MCF 10A (cell line): ENCODE results near the gene CLEC16A. TPM values are rescaled to one million over a fixed set of nuclear protein-coding genes. Genes with fewer than 3 reads are reported as not detected.

Experiments
- BruUV-seq: library from RNA; stranded (reverse); fragments of 400-500 nt; replicated peaks from 2 replicates; lab custom pipeline; 2021; lab: Mats Ljungman, UMichigan
- CTCF ChIA-PET: fragments of 300-600 bp; sonication (Branson Sonifier 250); formaldehyde crosslinking; extraction: SDS; loops from one replicate; lab custom pipeline; 2021; ENCODE audit warnings: antibody characterized with exemption, inconsistent platforms; lab: Yijun Ruan, JAX
- POLR2A ChIA-PET: fragments of 300-600, 350-650 bp; sonication (Branson Sonifier 250); formaldehyde crosslinking; extraction: SDS; loops from one replicate; lab custom pipeline; 2020; ENCODE audit warnings: antibody characterized with exemption, inconsistent platforms; lab: Yijun Ruan, JAX
- DNase-seq: peaks from one replicate; pipeline ENCODE4 v3.0.0-alpha.2; 2018; ENCODE audit not compliant: unreplicated experiment
- H3K27ac Mint-ChIP-seq: one replicate; pipeline ENCODE4 v1.8.0; 2022; ENCODE audit warnings: mild to moderate bottlenecking, low read depth, mixed read lengths; ENCODE audit not compliant: unreplicated experiment
- H3K27me3 Mint-ChIP-seq: one replicate; pipeline ENCODE4 v1.8.0; 2022; ENCODE audit warnings: mixed read lengths; ENCODE audit not compliant: insufficient read depth, unreplicated experiment
- H3K36me3 Mint-ChIP-seq: one replicate; pipeline ENCODE4 v1.8.0; 2022; ENCODE audit warnings: mild to moderate bottlenecking, moderate library complexity, mixed read lengths; ENCODE audit not compliant: insufficient read depth, unreplicated experiment
- H3K4me1 Mint-ChIP-seq: one replicate; pipeline ENCODE4 v1.8.0; 2022; ENCODE audit warnings: mixed read lengths; ENCODE audit not compliant: insufficient read depth, unreplicated experiment
- H3K4me3 Mint-ChIP-seq: one replicate; pipeline ENCODE4 v1.8.0; 2022; ENCODE audit warnings: mild to moderate bottlenecking, moderate library complexity, mixed read lengths; ENCODE audit not compliant: unreplicated experiment
- H3K9me3 Mint-ChIP-seq: one replicate; pipeline ENCODE4 v1.8.0; 2022; ENCODE audit warnings: mixed read lengths; ENCODE audit not compliant: unreplicated experiment
- intact Hi-C: fragments of 100-400 bp; cut with micrococcal nuclease; formaldehyde crosslinking; loops from 2 replicates; pipeline ENCODE4 v1.14.1; 2022
- total RNA-seq: library from RNA; stranded (reverse); gene quantifications from 2 replicates; pipeline ENCODE4 v1.2.3, GENCODE V29; 2022
- TF ChIP-seq, protein P1 (sequence below): fragments of 200-600 bp; IDR thresholded peaks from one replicate; pipeline ENCODE4 v1.8.0; 2022; ENCODE audit warnings: antibody characterized with exemption, mild to moderate bottlenecking; ENCODE audit not compliant: unreplicated experiment

CLEC16A gene
- total RNA-seq, 1 experiment from 2014 or later: 32.4 TPM

DNA sequence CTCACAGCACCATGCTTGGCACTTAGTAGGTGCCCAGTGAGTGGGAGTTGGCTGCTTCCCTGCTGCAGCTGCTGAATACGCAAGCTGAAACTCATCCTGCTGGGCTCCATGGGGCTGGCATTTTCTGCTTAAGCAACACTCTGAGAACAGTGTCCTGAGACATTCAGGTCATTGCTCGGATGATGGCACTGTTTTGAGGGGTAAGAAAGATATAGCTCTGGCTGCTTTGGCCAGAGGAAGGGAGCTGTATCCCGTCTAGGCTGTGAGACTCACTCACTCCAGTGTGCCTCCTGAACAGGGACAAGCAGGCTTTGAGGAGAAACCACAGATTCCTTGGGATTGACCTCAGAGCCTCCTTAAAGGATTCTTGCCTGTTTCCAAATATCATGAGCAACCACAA, 120.5 kb downstream of the CLEC16A start:
- intact Hi-C loops: no loop called here
- Mint-ChIP-seq H3K27me3 (no peaks in the 10 kb centered on the region), H3K27ac (no peak overlapping the region), H3K9me3 (no peaks in the 10 kb centered on the region), H3K36me3 (peaks cover 30% of the 10 kb centered on the region), H3K4me1 (no peaks in the 10 kb centered on the region), H3K4me3 (no peak overlapping the region)
- CTCF ChIA-PET: interaction anchor here (1.4 kb wide), 1 partner anchor 16 kb away, joined by 4 read pairs; no protein-coding TSS in a partner anchor
- no TSS peak for BruUV-seq
- TF ChIP-seq, protein P1, sequence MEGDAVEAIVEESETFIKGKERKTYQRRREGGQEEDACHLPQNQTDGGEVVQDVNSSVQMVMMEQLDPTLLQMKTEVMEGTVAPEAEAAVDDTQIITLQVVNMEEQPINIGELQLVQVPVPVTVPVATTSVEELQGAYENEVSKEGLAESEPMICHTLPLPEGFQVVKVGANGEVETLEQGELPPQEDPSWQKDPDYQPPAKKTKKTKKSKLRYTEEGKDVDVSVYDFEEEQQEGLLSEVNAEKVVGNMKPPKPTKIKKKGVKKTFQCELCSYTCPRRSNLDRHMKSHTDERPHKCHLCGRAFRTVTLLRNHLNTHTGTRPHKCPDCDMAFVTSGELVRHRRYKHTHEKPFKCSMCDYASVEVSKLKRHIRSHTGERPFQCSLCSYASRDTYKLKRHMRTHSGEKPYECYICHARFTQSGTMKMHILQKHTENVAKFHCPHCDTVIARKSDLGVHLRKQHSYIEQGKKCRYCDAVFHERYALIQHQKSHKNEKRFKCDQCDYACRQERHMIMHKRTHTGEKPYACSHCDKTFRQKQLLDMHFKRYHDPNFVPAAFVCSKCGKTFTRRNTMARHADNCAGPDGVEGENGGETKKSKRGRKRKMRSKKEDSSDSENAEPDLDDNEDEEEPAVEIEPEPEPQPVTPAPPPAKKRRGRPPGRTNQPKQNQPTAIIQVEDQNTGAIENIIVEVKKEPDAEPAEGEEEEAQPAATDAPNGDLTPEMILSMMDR: no peak
- POLR2A ChIA-PET: interaction anchor here (0.7 kb wide), 1 partner anchor 392 kb away, joined by 3 read pairs; no protein-coding TSS in a partner anchor
- DNase-seq: no peak

DNA sequence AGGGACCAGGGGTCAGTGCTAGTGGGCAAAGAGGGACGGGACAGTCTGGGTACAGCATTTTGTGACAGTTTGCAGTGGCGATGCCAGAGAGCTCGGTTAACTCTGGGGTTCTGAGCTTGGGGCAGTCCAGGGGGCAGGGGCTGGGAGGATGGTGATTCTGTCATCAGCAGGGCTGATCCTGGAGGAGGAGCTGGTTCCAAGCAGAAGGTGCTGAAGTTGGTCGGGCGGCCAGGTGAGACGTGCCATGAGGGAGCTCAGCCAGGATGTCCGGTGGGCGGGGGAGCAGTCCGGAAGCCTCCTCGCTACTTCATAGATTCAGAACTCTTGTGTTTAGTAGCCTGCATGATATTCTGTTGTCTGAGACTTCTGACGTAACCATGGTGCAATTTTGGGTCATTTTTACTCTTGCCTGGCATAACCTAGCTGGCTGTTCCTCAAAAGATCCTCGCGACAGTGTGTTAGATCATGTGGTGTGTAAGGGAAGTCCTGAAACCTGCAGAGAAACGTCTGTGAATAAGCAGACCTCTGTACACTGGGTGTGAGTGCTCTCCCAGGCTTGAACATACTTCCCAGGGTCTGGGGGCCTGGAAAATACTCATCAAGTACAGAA, 122.0 kb downstream of the CLEC16A start:
- TF ChIP-seq, protein P1: no peak
- Mint-ChIP-seq H3K4me3 (no peak overlapping the region), H3K9me3 (no peaks in the 10 kb centered on the region), H3K27ac (no peak overlapping the region), H3K4me1 (no peaks in the 10 kb centered on the region), H3K36me3 (peaks cover 35% of the 10 kb centered on the region), H3K27me3 (no peaks in the 10 kb centered on the region)
- DNase-seq: no peak
- ChIA-PET CTCF (interaction anchor here (0.5 to 1.5 kb wide), 4 partner anchors 10 to 189 kb away, joined by 3 to 5 read pairs (median 4); no protein-coding TSS in a partner anchor), POLR2A (interaction anchor here (0.8 kb wide), 1 partner anchor 13 kb away, joined by 3 read pairs; no protein-coding TSS in a partner anchor)
- no TSS peak for BruUV-seq
- intact Hi-C loops: no loop called here

DNA sequence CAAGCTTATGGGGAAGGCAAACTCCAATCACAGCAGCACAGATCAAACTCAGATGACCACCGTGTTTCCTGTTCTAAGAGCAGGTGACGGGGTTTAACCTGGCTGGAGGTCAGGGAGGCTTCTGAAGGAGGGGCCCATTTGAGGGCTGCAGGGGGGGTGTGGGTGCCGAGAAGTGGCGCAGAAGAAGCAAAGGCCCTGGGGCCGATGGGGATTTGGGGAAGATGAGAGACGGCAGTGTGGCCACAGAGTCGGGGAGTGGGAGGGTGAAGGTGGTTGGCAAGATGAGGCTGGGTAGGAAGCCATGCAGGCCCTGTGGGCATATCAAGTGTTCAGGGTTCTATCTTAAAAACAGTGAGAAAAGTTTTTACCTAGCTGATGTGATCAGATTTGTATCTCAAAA, 122.9 kb downstream of the CLEC16A start:
- Mint-ChIP-seq H3K27ac (no peak overlapping the region), H3K4me3 (no peak overlapping the region), H3K4me1 (no peaks in the 10 kb centered on the region), H3K9me3 (no peaks in the 10 kb centered on the region), H3K36me3 (peaks cover 30% of the 10 kb centered on the region), H3K27me3 (no peaks in the 10 kb centered on the region)
- TF ChIP-seq, protein P1: no peak
- DNase-seq: no peak
- intact Hi-C loops: no loop called here
- POLR2A ChIA-PET: interaction anchor here (1.5 kb wide), 1 partner anchor 11 kb away, joined by 5 read pairs; no protein-coding TSS in a partner anchor
- CTCF ChIA-PET: interaction anchor here (0.5 to 1.5 kb wide), 4 partner anchors 9 to 134 kb away, joined by 3 to 5 read pairs (median 4); no protein-coding TSS in a partner anchor
- no TSS peak for BruUV-seq

DNA sequence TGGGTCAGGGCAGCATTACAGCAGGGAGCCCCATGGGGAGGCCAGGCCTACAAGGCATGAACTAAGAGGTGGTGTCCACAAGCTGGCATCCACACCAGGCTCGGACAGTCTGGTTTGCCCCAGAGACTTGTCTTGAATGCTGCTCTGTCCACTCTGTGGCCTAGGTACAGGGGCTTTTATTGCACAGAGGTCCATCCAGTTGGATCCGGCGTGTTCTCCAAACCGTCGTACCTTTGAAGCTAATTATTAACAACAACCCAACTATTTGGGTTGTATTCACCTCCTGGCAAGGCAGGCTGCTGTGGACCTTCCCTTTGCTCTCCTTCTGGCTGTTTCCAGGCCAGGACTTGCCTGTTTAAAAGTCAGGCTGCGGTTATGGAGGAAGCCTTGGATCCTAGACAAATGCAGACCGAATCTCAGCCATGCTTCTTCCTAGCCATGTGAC, 123.4 kb downstream of the CLEC16A start:
- Mint-ChIP-seq H3K27me3 (no peaks in the 10 kb centered on the region), H3K27ac (no peak overlapping the region), H3K9me3 (no peaks in the 10 kb centered on the region), H3K36me3 (peaks cover 33% of the 10 kb centered on the region), H3K4me3 (no peak overlapping the region), H3K4me1 (no peaks in the 10 kb centered on the region)
- ChIA-PET POLR2A (interaction anchor here (1.5 kb wide), 1 partner anchor 10 kb away, joined by 5 read pairs; no protein-coding TSS in a partner anchor), CTCF (interaction anchor here (0.7 kb wide), 1 partner anchor 42 kb away, joined by 3 read pairs; no protein-coding TSS in a partner anchor)
- TF ChIP-seq, protein P1: no peak
- intact Hi-C loops: no loop called here
- DNase-seq: no peak
- BruUV-seq: no TSS peak
